Stimulated activated CD4-positive, alpha-beta T cell treated with anti-CD3 and anti-CD28 coated beads, Interleukin-12 subunit alpha, Interleukin-12 subunit beta, amount 100 ng/mL, for 24 hours (primary cell): ENCODE data around the gene MCAM.

ENCODE experiments used
- DNase-seq, 2 experiments: peaks; one replicate each; pipeline ENCODE4 v3.0.0-alpha.2; 2020; ENCODE audit warnings: low read depth in 2 of 2

MCAM gene

GRCh38 chr11:119306373-119306890 is 10.5 kb downstream of the MCAM start:
- DNase-seq: no peak

GRCh38 chr11:119305556-119306372 is 11.2 kb downstream of the MCAM start:
- DNase-seq: no peak

GRCh38 chr11:119303227-119303718 is 13.7 kb downstream of the MCAM start:
- no peak for DNase-seq

GRCh38 chr11:119300198-119300964 is 16.5 kb downstream of the MCAM start:
- no peak for DNase-seq

- no peak for DNase-seq
Measured at GRCh38 chr11:119299416-119299815, 17.5 kb downstream of the MCAM start.

- DNase-seq: no peak
Measured at GRCh38 chr11:119298726-119299125, 18.2 kb downstream of the MCAM start.

GRCh38 chr11:119297938-119298337 is 19.0 kb downstream of the MCAM start:
- no peak for DNase-seq

- no peak for DNase-seq
Measured at GRCh38 chr11:119295178-119295577, 21.8 kb downstream of the MCAM start.

- DNase-seq: no peak
Measured at GRCh38 chr11:119293461-119293860, 23.5 kb downstream of the MCAM start.

- no peak for DNase-seq
Measured at GRCh38 chr11:119290894-119291497, 25.9 kb downstream of the MCAM start.

GRCh38 chr11:119288219-119288618 is 28.7 kb downstream of the MCAM start:
- DNase-seq: no peak

- no peak for DNase-seq
Measured at GRCh38 chr11:119285431-119285830, 31.5 kb downstream of the MCAM start.

GRCh38 chr11:119284344-119285157 is 32.4 kb downstream of the MCAM start:
- DNase-seq: no peak

- DNase-seq: no peak
Measured at GRCh38 chr11:119282495-119282894, 34.4 kb downstream of the MCAM start.

GRCh38 chr11:119277660-119278059 is 39.3 kb downstream of the MCAM start:
- no peak for DNase-seq

GRCh38 chr11:119273721-119274120 is 43.2 kb downstream of the MCAM start:
- no peak for DNase-seq

- DNase-seq: no peak
Measured at GRCh38 chr11:119267645-119268044, 49.3 kb downstream of the MCAM start.

GRCh38 chr11:119266517-119267255 is 50.2 kb downstream of the MCAM start:
- no peak for DNase-seq

GRCh38 chr11:119266063-119266462 is 50.9 kb downstream of the MCAM start:
- DNase-seq: no peak

- no peak for DNase-seq
Measured at GRCh38 chr11:119263352-119263940, 53.5 kb downstream of the MCAM start.
